Measurements from ENCODE around the gene COQ2. TPM values are rescaled to one million over a fixed set of nuclear protein-coding genes. Genes with fewer than 3 reads are reported as not detected.

COQ2 gene
- total RNA-seq, 1 donor from 2014 or later, result 27.3 TPM

DNA sequence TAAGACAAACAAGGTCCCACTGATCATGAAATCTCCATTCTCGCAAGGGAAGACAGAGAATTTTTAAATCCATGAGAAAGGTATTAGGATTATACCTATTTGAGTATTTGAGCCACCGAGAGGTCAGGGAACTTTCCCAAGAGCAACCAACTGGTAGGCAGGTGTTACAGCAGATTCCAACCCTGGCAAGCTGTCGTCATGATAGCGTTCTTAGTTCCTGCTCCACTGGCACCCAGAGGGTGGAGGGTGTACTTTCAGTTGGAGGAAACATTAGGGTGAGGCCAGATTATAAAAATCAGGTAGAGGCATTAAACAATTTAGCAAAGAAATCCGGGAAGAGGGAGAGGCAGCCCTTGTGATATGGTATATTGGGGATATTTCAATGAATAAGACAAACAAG, 23.3 kb downstream of the COQ2 start:
- peaks cover 44% of the 10 kb centered on the region for H3K36me3 ChIP-seq

DNA sequence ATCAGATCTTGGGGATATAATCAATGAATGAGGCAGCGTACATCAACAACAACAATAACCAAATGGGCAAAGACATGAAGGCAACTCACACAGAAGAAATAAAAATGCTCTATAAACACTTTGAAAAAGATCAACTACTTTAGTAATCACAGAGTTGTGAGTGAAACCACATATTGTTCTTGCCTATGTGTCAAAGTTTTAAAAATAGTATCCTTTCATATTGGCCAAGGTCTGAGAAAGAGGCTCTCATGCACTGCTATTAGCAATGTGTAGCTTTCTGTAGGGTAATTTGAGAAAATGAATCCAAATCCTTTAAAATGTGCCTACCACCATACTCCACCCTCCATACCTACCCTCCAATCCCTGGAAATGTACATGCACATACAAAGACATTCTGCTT, 25.0 kb downstream of the COQ2 start:
- H3K9me3 ChIP-seq (replicated peaks), result no peaks in the 10 kb centered on the region
- intact Hi-C loops (cut with micrococcal nuclease), result no loop called here
- H3K36me3 ChIP-seq, result peaks cover 26% of the 10 kb centered on the region
- no peak for DNase-seq
- H3K4me3 ChIP-seq, result no peak overlapping the region
- peaks cover 21% of the 10 kb centered on the region for H3K4me1 ChIP-seq
- no peak overlapping the region for H3K27ac ChIP-seq (replicated peaks)
- TF ChIP-seq, protein P1, sequence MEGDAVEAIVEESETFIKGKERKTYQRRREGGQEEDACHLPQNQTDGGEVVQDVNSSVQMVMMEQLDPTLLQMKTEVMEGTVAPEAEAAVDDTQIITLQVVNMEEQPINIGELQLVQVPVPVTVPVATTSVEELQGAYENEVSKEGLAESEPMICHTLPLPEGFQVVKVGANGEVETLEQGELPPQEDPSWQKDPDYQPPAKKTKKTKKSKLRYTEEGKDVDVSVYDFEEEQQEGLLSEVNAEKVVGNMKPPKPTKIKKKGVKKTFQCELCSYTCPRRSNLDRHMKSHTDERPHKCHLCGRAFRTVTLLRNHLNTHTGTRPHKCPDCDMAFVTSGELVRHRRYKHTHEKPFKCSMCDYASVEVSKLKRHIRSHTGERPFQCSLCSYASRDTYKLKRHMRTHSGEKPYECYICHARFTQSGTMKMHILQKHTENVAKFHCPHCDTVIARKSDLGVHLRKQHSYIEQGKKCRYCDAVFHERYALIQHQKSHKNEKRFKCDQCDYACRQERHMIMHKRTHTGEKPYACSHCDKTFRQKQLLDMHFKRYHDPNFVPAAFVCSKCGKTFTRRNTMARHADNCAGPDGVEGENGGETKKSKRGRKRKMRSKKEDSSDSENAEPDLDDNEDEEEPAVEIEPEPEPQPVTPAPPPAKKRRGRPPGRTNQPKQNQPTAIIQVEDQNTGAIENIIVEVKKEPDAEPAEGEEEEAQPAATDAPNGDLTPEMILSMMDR (IDR thresholded peaks at IDR 0.05; ENCODE audit: borderline replicate concordance), result no peak
- no peaks in the 10 kb centered on the region for H3K27me3 ChIP-seq (ENCODE audit: low read depth)

More for the DNA sequence above, 23.3 kb downstream of the COQ2 start:
- no peaks in the 10 kb centered on the region for H3K27me3 ChIP-seq (ENCODE audit: low read depth)
- H3K4me1 ChIP-seq, result peaks cover 16% of the 10 kb centered on the region
- H3K9me3 ChIP-seq (replicated peaks), result no peaks in the 10 kb centered on the region
- H3K4me3 ChIP-seq, result no peak overlapping the region
- no peak for DNase-seq
- intact Hi-C loops (cut with micrococcal nuclease), result loop anchor here (10.0 kb wide), 1 partner anchor 207 kb away; no protein-coding TSS in a partner anchor
- H3K27ac ChIP-seq (replicated peaks), result no peak overlapping the region
- TF ChIP-seq, protein P1 (IDR thresholded peaks at IDR 0.05; ENCODE audit: borderline replicate concordance), result no peak

DNA sequence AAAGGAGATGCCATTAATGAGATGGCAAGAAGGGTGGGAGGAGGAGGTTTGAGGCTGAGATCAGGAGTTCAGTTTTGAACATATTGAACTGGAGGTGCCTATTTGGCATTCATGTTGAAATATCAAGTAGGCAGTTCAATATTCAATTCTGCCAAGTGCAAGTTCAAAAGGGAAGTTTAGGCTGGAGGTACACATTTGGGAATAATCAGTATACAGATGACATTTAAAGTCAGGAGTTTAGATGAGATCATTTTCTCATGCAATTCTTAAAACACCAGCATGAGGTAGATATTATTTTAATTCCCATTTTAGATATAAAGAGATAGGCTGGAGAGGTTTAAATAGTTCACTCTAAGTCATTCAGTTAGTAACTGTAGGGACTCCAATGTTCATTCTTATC, 26.1 kb downstream of the COQ2 start:
- TF ChIP-seq, protein P1 (IDR thresholded peaks at IDR 0.05; ENCODE audit: borderline replicate concordance), result no peak
- no peak overlapping the region for H3K4me3 ChIP-seq
- no peak overlapping the region for H3K27ac ChIP-seq (replicated peaks)
- no peaks in the 10 kb centered on the region for H3K9me3 ChIP-seq (replicated peaks)
- H3K27me3 ChIP-seq (ENCODE audit: low read depth), result no peaks in the 10 kb centered on the region
- peaks cover 21% of the 10 kb centered on the region for H3K4me1 ChIP-seq
- intact Hi-C loops (cut with micrococcal nuclease), result no loop called here
- peaks cover 21% of the 10 kb centered on the region for H3K36me3 ChIP-seq
- no peak for DNase-seq

DNA sequence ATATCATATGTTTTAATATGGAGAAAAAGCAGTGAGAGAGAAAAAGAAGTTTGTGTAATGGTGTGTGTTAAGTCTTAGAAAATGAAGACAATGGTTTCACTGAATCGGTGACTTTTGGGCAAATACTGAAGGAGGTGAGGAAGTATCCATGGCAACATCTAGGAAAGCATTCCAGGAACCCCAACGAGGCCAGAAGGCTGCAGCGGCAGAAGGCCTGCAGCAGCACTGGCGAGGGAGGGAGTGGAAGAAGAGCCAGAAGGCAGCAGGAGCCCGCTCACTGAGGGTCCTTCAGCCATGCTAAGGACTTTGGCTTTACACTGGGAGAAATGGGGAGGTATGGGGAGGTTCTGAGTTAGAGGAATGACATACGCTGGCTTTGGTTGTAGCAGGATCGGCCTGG, 26.8 kb downstream of the COQ2 start:
- intact Hi-C loops (cut with micrococcal nuclease), result no loop called here
- H3K27ac ChIP-seq (replicated peaks), result no peak overlapping the region
- H3K36me3 ChIP-seq, result peaks cover 16% of the 10 kb centered on the region

DNA sequence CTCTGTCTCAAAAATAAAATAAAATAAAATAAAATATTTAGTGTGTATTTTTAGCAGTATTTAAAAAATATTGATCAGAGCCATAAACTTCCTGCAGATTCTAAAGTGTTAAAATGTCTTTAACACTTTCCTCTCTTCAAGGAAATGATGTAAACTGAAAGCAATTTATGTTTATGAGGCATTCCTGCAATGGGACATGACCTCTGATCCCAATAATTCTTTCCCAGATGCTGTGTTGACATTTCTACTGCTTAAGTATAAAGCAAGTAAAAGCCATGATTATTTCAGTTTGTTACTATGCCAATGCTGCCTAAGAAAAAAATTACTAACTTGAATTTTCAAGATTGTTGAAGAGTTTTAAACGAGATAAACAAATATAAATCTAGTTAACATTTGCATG, 29.0 kb downstream of the COQ2 start:
- peaks cover 20% of the 10 kb centered on the region for H3K4me1 ChIP-seq
- intact Hi-C loops (cut with micrococcal nuclease), result no loop called here
- no peaks in the 10 kb centered on the region for H3K27me3 ChIP-seq (ENCODE audit: low read depth)
- no peaks in the 10 kb centered on the region for H3K9me3 ChIP-seq (replicated peaks)
- no peak overlapping the region for H3K4me3 ChIP-seq
- TF ChIP-seq, protein P1 (IDR thresholded peaks at IDR 0.05; ENCODE audit: borderline replicate concordance), result no peak
- H3K27ac ChIP-seq (replicated peaks), result no peak overlapping the region
- DNase-seq, result no peak
- H3K36me3 ChIP-seq, result no peaks in the 10 kb centered on the region

More for the DNA sequence above, 26.8 kb downstream of the COQ2 start:
- Histone ChIP-seq H3K27me3 (ENCODE audit: low read depth) (no peaks in the 10 kb centered on the region), H3K4me1 (peaks cover 21% of the 10 kb centered on the region), H3K4me3 (no peak overlapping the region), H3K9me3 (replicated peaks) (no peaks in the 10 kb centered on the region)
- TF ChIP-seq, protein P1 (IDR thresholded peaks at IDR 0.05; ENCODE audit: borderline replicate concordance), result no peak
- no peak for DNase-seq
